GM12878 (cell line): ENCODE results near the gene PERCC1. TPM values are rescaled to one million over a fixed set of nuclear protein-coding genes. Genes with fewer than 3 reads are reported as not detected.

ENCODE experiments used
- ATF7 ChIP-seq: fragments of 450-650 bp; IDR thresholded peaks from 2 replicates; pipeline ENCODE4 v1.6.1; 2016; ENCODE audit warnings: low read depth, mild to moderate bottlenecking
- BACH1 ChIP-seq: fragments of 450-650 bp; IDR thresholded peaks from 2 replicates; pipeline ENCODE4 v1.6.1; 2017; ENCODE audit warnings: mild to moderate bottlenecking, borderline replicate concordance
- BHLHE40 ChIP-seq, 2 experiments: fragments of 450-650 bp in 1 of 2; IDR thresholded peaks; 2 replicates each; pipeline ENCODE4 v1.6.1; 2011 to 2017; ENCODE audit warnings: low read depth in 2 of 2, borderline replicate concordance in 1 of 2, improper control_type of control experiment in 1 of 2, low read length in 1 of 2, mild to moderate bottlenecking in 1 of 2
- CHD4 ChIP-seq: fragments of 200-600 bp; sonication (generic); IDR thresholded peaks from 2 replicates; pipeline ENCODE4 v1.6.1; 2016; ENCODE audit warnings: mild to moderate bottlenecking
- DPF2 ChIP-seq: fragments of 450-650 bp; IDR thresholded peaks from 2 replicates; pipeline ENCODE4 v1.6.1; 2017; ENCODE audit warnings: mild to moderate bottlenecking
- GATAD2B ChIP-seq: fragments of 450-650 bp; conservative IDR thresholded peaks from 2 replicates; pipeline ENCODE4 v1.6.1; 2017; ENCODE audit warnings: low read depth, mild to moderate bottlenecking, moderate library complexity
- IKZF1 ChIP-seq: fragments of 450-650 bp; conservative IDR thresholded peaks from 2 replicates; pipeline ENCODE4 v1.6.1; 2017; ENCODE audit warnings: antibody characterized with exemption, mild to moderate bottlenecking
- MTA2 ChIP-seq: fragments of 450-650 bp; IDR thresholded peaks from 2 replicates; pipeline ENCODE4 v1.6.1; 2016; ENCODE audit warnings: low read depth, mild to moderate bottlenecking, moderate library complexity
- NFIC ChIP-seq: IDR thresholded peaks from 2 replicates; pipeline ENCODE4 v1.6.1; 2012; ENCODE audit warnings: low read depth, mild to moderate bottlenecking, inconsistent platforms, low read length, moderate library complexity
- NFYB ChIP-seq: IDR thresholded peaks from 2 replicates; pipeline ENCODE4 v1.6.1; 2011; ENCODE audit warnings: low read depth, mild to moderate bottlenecking, low read length, improper control_type of control experiment, moderate library complexity; ENCODE audit not compliant: insufficient read depth
- NR2F1 ChIP-seq: fragments of 450-650 bp; conservative IDR thresholded peaks from 2 replicates; pipeline ENCODE4 v1.6.1; 2017; ENCODE audit warnings: mild to moderate bottlenecking
- NRF1 ChIP-seq: conservative IDR thresholded peaks from 2 replicates; pipeline ENCODE4 v1.6.1; 2011; ENCODE audit warnings: mild to moderate bottlenecking, low read depth, low read length, improper control_type of control experiment
- PAX5 ChIP-seq: IDR thresholded peaks from 2 replicates; pipeline ENCODE4 v1.6.1; 2011; ENCODE audit warnings: low read depth, low read length, borderline replicate concordance
- PKNOX1 ChIP-seq: fragments of 450-650 bp; IDR thresholded peaks from 2 replicates; pipeline ENCODE4 v1.6.1; 2016; ENCODE audit warnings: mild to moderate bottlenecking
- RB1 ChIP-seq: fragments of 450-650 bp; formaldehyde crosslinking; IDR thresholded peaks from 2 replicates; pipeline ENCODE4 v1.6.1; 2017; ENCODE audit warnings: mild to moderate bottlenecking, borderline replicate concordance
- RELA ChIP-seq: fragments of 450-650 bp; IDR thresholded peaks from 2 replicates; pipeline ENCODE4 v1.8.0; 2014; ENCODE audit warnings: borderline replicate concordance; ENCODE audit not compliant: partially characterized antibody
- SMAD1 ChIP-seq: fragments of 450-650 bp; IDR thresholded peaks from 2 replicates; pipeline ENCODE4 v1.6.1; 2018; ENCODE audit warnings: mild to moderate bottlenecking, low read depth; ENCODE audit not compliant: partially characterized antibody
- SMAD5 ChIP-seq: IDR thresholded peaks from 2 replicates; pipeline ENCODE4 v1.6.1; 2016; ENCODE audit warnings: antibody characterized with exemption, low read depth
- STAT1 ChIP-seq: fragments of 450-650 bp; conservative IDR thresholded peaks from 2 replicates; pipeline ENCODE4 v1.6.1; 2014; ENCODE audit warnings: antibody characterized with exemption, mild to moderate bottlenecking
- SUPT20H ChIP-seq: IDR thresholded peaks from 2 replicates; pipeline ENCODE4 v1.6.1; 2011; ENCODE audit warnings: low read depth, mild to moderate bottlenecking, low read length, moderate library complexity, borderline replicate concordance; ENCODE audit not compliant: control insufficient read depth
- USF2 ChIP-seq: IDR thresholded peaks from 2 replicates; pipeline ENCODE4 v1.6.1; 2011; ENCODE audit warnings: low read depth, low read length, improper control_type of control experiment, borderline replicate concordance
- ZNF24 ChIP-seq: fragments of 450-650 bp; IDR thresholded peaks from 2 replicates; pipeline ENCODE4 v1.6.1; 2017; ENCODE audit warnings: antibody characterized with exemption, mild to moderate bottlenecking
- ZNF592 ChIP-seq: fragments of 450-650 bp; IDR thresholded peaks from 2 replicates; pipeline ENCODE4 v1.6.1; 2017; ENCODE audit warnings: mild to moderate bottlenecking, moderate library complexity
- polyA plus RNA-seq, 11 experiments: library from polyadenylated mRNA; depleted of rRNA in 4 of 11; unstranded in 6 of 11; stranded (reverse) in 5 of 11; fragments of >200 nt; fragmentation: Nextera tagmentation in 4 of 11; fragmentation: Illumina TruSeq in 1 of 11; extraction: Ambion mirVana in 4 of 11; extraction: Trizol in 1 of 11; gene quantifications; 1 replicate in 1 of 11; 2 replicates in 10 of 11; pipeline versions ENCODE4 v1.2.1 to v1.2.3, GENCODE V29; 2011 to 2016; ENCODE audit warnings: inconsistent platforms in 2 of 11, missing spikeins in 2 of 11, low read depth in 1 of 11
- total RNA-seq, 4 experiments: library from RNA; depleted of rRNA in 3 of 4; stranded (reverse); fragments of >200 nt in 3 of 4; fragmentation: Illumina TruSeq in 1 of 4; extraction: Trizol in 1 of 4; gene quantifications; 2 replicates each; pipeline versions ENCODE4 v1.2.1 to v1.2.3, GENCODE V29; 2013 to 2021
- TF ChIP-seq, protein P1 (sequence below): IDR thresholded peaks from 2 replicates; pipeline ENCODE4 v1.6.1; 2011; ENCODE audit warnings: low read depth, mild to moderate bottlenecking, low read length, moderate library complexity, borderline replicate concordance; ENCODE audit errors: extremely low read depth

The PERCC1 gene
- total and polyA plus RNA-seq, 10 of the 15 experiments (the other 5 are each of a cell fraction or from before 2014, with no cell fraction given) = not detected

GRCh38 chr16:1408171-1408837 is 22.6 kb upstream of the PERCC1 start (continued):
- TF ChIP-seq ZNF592 = no peak
- TF ChIP-seq SUPT20H = no peak
- no peak for TF ChIP-seq ZNF24
- TF ChIP-seq GATAD2B = peak; percentile 55; the same call in 1 of the 2 replicates
- TF ChIP-seq NFYB = peak; percentile 71; the same call in 1 of the 2 replicates
- TF ChIP-seq NRF1 = no peak
- TF ChIP-seq SMAD5 = no peak
- TF ChIP-seq BHLHE40 (IDR thresholded peaks at IDR 0.05; ENCODE audit: borderline replicate concordance in 1 of 2, low read depth in 2 of 2, low read length in 1 of 2) = peak; percentile 54 to 87; a peak in 3 of 4 replicates
- TF ChIP-seq RB1 = no peak; the same call in 1 of the 2 replicates
- TF ChIP-seq STAT1 = no peak
- no peak for TF ChIP-seq ATF7
- TF ChIP-seq SMAD1 = no peak
- TF ChIP-seq, protein P1, sequence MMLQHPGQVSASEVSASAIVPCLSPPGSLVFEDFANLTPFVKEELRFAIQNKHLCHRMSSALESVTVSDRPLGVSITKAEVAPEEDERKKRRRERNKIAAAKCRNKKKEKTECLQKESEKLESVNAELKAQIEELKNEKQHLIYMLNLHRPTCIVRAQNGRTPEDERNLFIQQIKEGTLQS = peak; percentile 67; the same call in 1 of the 2 replicates
- TF ChIP-seq DPF2 = peak; percentile 40; the same call in 1 of the 2 replicates
- peak; percentile 29; the same call in 1 of the 2 replicates for TF ChIP-seq PKNOX1
- TF ChIP-seq IKZF1 = 0 out of 2 replicates have a peak, but pooled peaks have one; percentile 34
- TF ChIP-seq NR2F1 = peak; percentile 62; the same call in 1 of the 2 replicates
- TF ChIP-seq USF2 = peak; percentile 63
- TF ChIP-seq MTA2 = no peak
- TF ChIP-seq BACH1 = peak; percentile 20; the same call in 1 of the 2 replicates
- peak; percentile 33 for TF ChIP-seq RELA
- no peak for TF ChIP-seq NFIC
- no peak for TF ChIP-seq CHD4
- TF ChIP-seq PAX5 = peak; percentile 34; the same call in 1 of the 2 replicates
